Measurements from ENCODE around the gene CRYBG2.
"Not testable (repeated sequence)": the region's sequence is repeated elsewhere in the genome, so short reads cannot be mapped to it uniquely, and the experiment has no call there.

The CRYBG2 gene

GRCh38 chr1:26315874-26316850, 37.8 kb downstream of the CRYBG2 start:
- H3K27me3 ChIP-seq (ENCODE audit: control insufficient read depth in 1 of 2, insufficient read depth in 2 of 2, low read length in 2 of 2), result peaks cover 0 to 6% of the 10 kb centered on the region in 2 donors
- H3K27ac ChIP-seq (ENCODE audit: low read depth, low read length), result no peak overlapping the region
- no peaks in the 10 kb centered on the region for H3K9me3 ChIP-seq (ENCODE audit: low read length)
- H3K36me3 ChIP-seq (ENCODE audit: insufficient read depth, low read length), result no peaks in the 10 kb centered on the region
- no peak overlapping the region for H3K9ac ChIP-seq (ENCODE audit: low read length)
- H3K4me3 ChIP-seq (ENCODE audit: low read depth in 1 of 2, low read length in 2 of 2), result no peak overlapping the region
- peaks cover 3% of the 10 kb centered on the region for H3K4me1 ChIP-seq (ENCODE audit: insufficient read depth, low read length)

GRCh38 chr1:26314501-26314900, 39.4 kb downstream of the CRYBG2 start:
- H3K9ac ChIP-seq (ENCODE audit: low read length), result no peak overlapping the region
- H3K36me3 ChIP-seq (ENCODE audit: insufficient read depth, low read length), result no peaks in the 10 kb centered on the region
- H3K9me3 ChIP-seq (ENCODE audit: low read length), result no peaks in the 10 kb centered on the region
- H3K27me3 ChIP-seq (ENCODE audit: control insufficient read depth in 1 of 2, insufficient read depth in 2 of 2, low read length in 2 of 2), result no peaks in the 10 kb centered on the region
- H3K4me1 ChIP-seq (ENCODE audit: insufficient read depth, low read length), result no peaks in the 10 kb centered on the region
- H3K4me3 ChIP-seq (ENCODE audit: low read depth in 1 of 2, low read length in 2 of 2), result no peak overlapping the region
- H3K27ac ChIP-seq (ENCODE audit: low read depth, low read length), result no peak overlapping the region

- H3K27ac ChIP-seq (ENCODE audit: low read depth, low read length); H3K4me3 ChIP-seq (ENCODE audit: low read depth in 1 of 2, low read length in 2 of 2); H3K27me3 ChIP-seq (ENCODE audit: control insufficient read depth in 1 of 2, insufficient read depth in 2 of 2, low read length in 2 of 2); H3K9ac ChIP-seq (ENCODE audit: low read length); H3K36me3 ChIP-seq (ENCODE audit: insufficient read depth, low read length); H3K4me1 ChIP-seq (ENCODE audit: insufficient read depth, low read length); H3K9me3 ChIP-seq (ENCODE audit: low read length): not testable (repeated sequence)
These were observed 45.7 kb downstream of the CRYBG2 start for GRCh38 chr1:26307966-26308899.

GRCh38 chr1:26307363-26307781, 46.6 kb downstream of the CRYBG2 start:
- peaks cover 8% of the 10 kb centered on the region for H3K4me1 ChIP-seq (ENCODE audit: insufficient read depth, low read length)
- no peaks in the 10 kb centered on the region for H3K36me3 ChIP-seq (ENCODE audit: insufficient read depth, low read length)
- no peak overlapping the region for H3K4me3 ChIP-seq (ENCODE audit: low read depth in 1 of 2, low read length in 2 of 2)
- H3K9me3 ChIP-seq (ENCODE audit: low read length), result no peaks in the 10 kb centered on the region
- H3K27me3 ChIP-seq (ENCODE audit: control insufficient read depth in 1 of 2, insufficient read depth in 2 of 2, low read length in 2 of 2), result no peaks in the 10 kb centered on the region
- no peak overlapping the region for H3K27ac ChIP-seq (ENCODE audit: low read depth, low read length)
- no peak overlapping the region for H3K9ac ChIP-seq (ENCODE audit: low read length)

- Histone ChIP-seq H3K27me3 (ENCODE audit: control insufficient read depth in 1 of 2, insufficient read depth in 2 of 2, low read length in 2 of 2) (no peaks in the 10 kb centered on the region), H3K4me1 (ENCODE audit: insufficient read depth, low read length) (peaks cover 8% of the 10 kb centered on the region), H3K36me3 (ENCODE audit: insufficient read depth, low read length) (no peaks in the 10 kb centered on the region), H3K27ac (ENCODE audit: low read depth, low read length) (no peak within 1 kb of the TSS), H3K9me3 (ENCODE audit: low read length) (no peaks in the 10 kb centered on the region), H3K4me3 (ENCODE audit: low read depth in 1 of 2, low read length in 2 of 2) (peak within 1 kb of the TSS; percentile 76 to 80), H3K9ac (ENCODE audit: low read length) (no peak within 1 kb of the TSS)
These were observed 47.4 kb downstream of the CRYBG2 start, which contains the start of gene UBXN11 for GRCh38 chr1:26306290-26307229. Gene UBXN11, minus strand, starts transcription at chr1:26306636. Its CDS starts 3,753 bp downstream, at chr1:26302883.

- no peaks in the 10 kb centered on the region for H3K36me3 ChIP-seq (ENCODE audit: insufficient read depth, low read length)
- H3K9ac ChIP-seq (ENCODE audit: low read length), result no peak overlapping the region
- H3K4me3 ChIP-seq (ENCODE audit: low read depth in 1 of 2, low read length in 2 of 2), result peak overlapping the region; percentile 76 to 80
- H3K4me1 ChIP-seq (ENCODE audit: insufficient read depth, low read length), result peaks cover 8% of the 10 kb centered on the region
- H3K27ac ChIP-seq (ENCODE audit: low read depth, low read length), result no peak overlapping the region
- no peaks in the 10 kb centered on the region for H3K9me3 ChIP-seq (ENCODE audit: low read length)
- H3K27me3 ChIP-seq (ENCODE audit: control insufficient read depth in 1 of 2, insufficient read depth in 2 of 2, low read length in 2 of 2), result no peaks in the 10 kb centered on the region
These were observed 48.2 kb downstream of the CRYBG2 start for GRCh38 chr1:26305667-26306289.

- no peaks in the 10 kb centered on the region for H3K36me3 ChIP-seq (ENCODE audit: insufficient read depth, low read length)
- no peaks in the 10 kb centered on the region for H3K27me3 ChIP-seq (ENCODE audit: control insufficient read depth in 1 of 2, insufficient read depth in 2 of 2, low read length in 2 of 2)
- H3K9me3 ChIP-seq (ENCODE audit: low read length), result no peaks in the 10 kb centered on the region
- peaks cover 8% of the 10 kb centered on the region for H3K4me1 ChIP-seq (ENCODE audit: insufficient read depth, low read length)
- H3K4me3 ChIP-seq (ENCODE audit: low read depth in 1 of 2, low read length in 2 of 2), result no peak overlapping the region
- H3K27ac ChIP-seq (ENCODE audit: low read depth, low read length), result no peak overlapping the region
- no peak overlapping the region for H3K9ac ChIP-seq (ENCODE audit: low read length)
These were observed 51.1 kb downstream of the CRYBG2 start for GRCh38 chr1:26302733-26303405.

GRCh38 chr1:26300578-26301275, 53.2 kb downstream of the CRYBG2 start:
- Histone ChIP-seq H3K9ac (ENCODE audit: low read length) (no peak overlapping the region), H3K27me3 (ENCODE audit: control insufficient read depth in 1 of 2, insufficient read depth in 2 of 2, low read length in 2 of 2) (no peaks in the 10 kb centered on the region), H3K27ac (ENCODE audit: low read depth, low read length) (no peak overlapping the region), H3K4me3 (ENCODE audit: low read depth in 1 of 2, low read length in 2 of 2) (no peak overlapping the region), H3K36me3 (ENCODE audit: insufficient read depth, low read length) (no peaks in the 10 kb centered on the region), H3K9me3 (ENCODE audit: low read length) (no peaks in the 10 kb centered on the region), H3K4me1 (ENCODE audit: insufficient read depth, low read length) (peaks cover 3% of the 10 kb centered on the region)

GRCh38 chr1:26297791-26298124, 56.2 kb downstream of the CRYBG2 start:
- H3K36me3 ChIP-seq (ENCODE audit: insufficient read depth, low read length), result no peaks in the 10 kb centered on the region
- no peak overlapping the region for H3K27ac ChIP-seq (ENCODE audit: low read depth, low read length)
- H3K4me3 ChIP-seq (ENCODE audit: low read depth in 1 of 2, low read length in 2 of 2), result no peak overlapping the region
- H3K9me3 ChIP-seq (ENCODE audit: low read length), result no peaks in the 10 kb centered on the region
- no peak overlapping the region for H3K9ac ChIP-seq (ENCODE audit: low read length)
- H3K4me1 ChIP-seq (ENCODE audit: insufficient read depth, low read length), result no peaks in the 10 kb centered on the region
- H3K27me3 ChIP-seq (ENCODE audit: control insufficient read depth in 1 of 2, insufficient read depth in 2 of 2, low read length in 2 of 2), result no peaks in the 10 kb centered on the region
